ENCODE results near the gene TPP1.
A peak's percentile ranks its signal among the peaks of the same experiment; 100 is the strongest.

TPP1 gene

GRCh38 chr11:6604081-6604626 lies 15.1 kb downstream of the TPP1 start:
- Histone ChIP-seq H3K9me3 (ENCODE audit: control insufficient read depth, low read length) (no peaks in the 10 kb centered on the region), H3K4me1 (ENCODE audit: control insufficient read depth, insufficient read depth, low read length) (peaks cover 37% of the 10 kb centered on the region), H3K27me3 (ENCODE audit: control insufficient read depth, insufficient read depth, low read length) (no peaks in the 10 kb centered on the region), H3K9ac (ENCODE audit: low read length) (peak overlapping the region; percentile 99), H3K36me3 (ENCODE audit: control insufficient read depth, insufficient read depth, low read length) (peaks cover 28% of the 10 kb centered on the region), H3K4me3 (ENCODE audit: low read length) (peak overlapping the region; percentile 98)

GRCh38 chr11:6603287-6604080 lies 15.7 kb downstream of the TPP1 start, which contains the start of the genes ILK and RRP8:
TSS of gene ILK (plus strand) at chr11:6603774. CDS start at chr11:6604272, 498 bp downstream.
TSS of gene RRP8 (minus strand) at chr11:6603616. CDS start at chr11:6603502, 114 bp downstream.
- H3K9me3 ChIP-seq (ENCODE audit: control insufficient read depth, low read length) = no peaks in the 10 kb centered on the region
- H3K4me1 ChIP-seq (ENCODE audit: control insufficient read depth, insufficient read depth, low read length) = peaks cover 41% of the 10 kb centered on the region
- H3K4me3 ChIP-seq (ENCODE audit: low read length) = peak within 1 kb of the TSS; percentile 98
- peaks cover 21% of the 10 kb centered on the region for H3K36me3 ChIP-seq (ENCODE audit: control insufficient read depth, insufficient read depth, low read length)
- no peaks in the 10 kb centered on the region for H3K27me3 ChIP-seq (ENCODE audit: control insufficient read depth, insufficient read depth, low read length)
- peak within 1 kb of the TSS; percentile 99 for H3K9ac ChIP-seq (ENCODE audit: low read length)

- H3K36me3 ChIP-seq (ENCODE audit: control insufficient read depth, insufficient read depth, low read length) = peaks cover 13% of the 10 kb centered on the region
- H3K4me1 ChIP-seq (ENCODE audit: control insufficient read depth, insufficient read depth, low read length) = peaks cover 34% of the 10 kb centered on the region
- H3K4me3 ChIP-seq (ENCODE audit: low read length) = peak overlapping the region; percentile 98
- no peaks in the 10 kb centered on the region for H3K27me3 ChIP-seq (ENCODE audit: control insufficient read depth, insufficient read depth, low read length)
- no peaks in the 10 kb centered on the region for H3K9me3 ChIP-seq (ENCODE audit: control insufficient read depth, low read length)
- peak overlapping the region; percentile 99 for H3K9ac ChIP-seq (ENCODE audit: low read length)
These were observed 16.9 kb downstream of the TPP1 start for GRCh38 chr11:6602096-6602940.

- Histone ChIP-seq H3K27me3 (ENCODE audit: control insufficient read depth, insufficient read depth, low read length) (no peaks in the 10 kb centered on the region), H3K36me3 (ENCODE audit: control insufficient read depth, insufficient read depth, low read length) (peaks cover 13% of the 10 kb centered on the region), H3K4me3 (ENCODE audit: low read length) (no peak overlapping the region), H3K9ac (ENCODE audit: low read length) (no peak overlapping the region), H3K9me3 (ENCODE audit: control insufficient read depth, low read length) (no peaks in the 10 kb centered on the region), H3K4me1 (ENCODE audit: control insufficient read depth, insufficient read depth, low read length) (peaks cover 23% of the 10 kb centered on the region)
These were observed 18.2 kb downstream of the TPP1 start for GRCh38 chr11:6601041-6601461.

- H3K9ac ChIP-seq (ENCODE audit: low read length) = no peak overlapping the region
- no peaks in the 10 kb centered on the region for H3K9me3 ChIP-seq (ENCODE audit: control insufficient read depth, low read length)
- peaks cover 13% of the 10 kb centered on the region for H3K36me3 ChIP-seq (ENCODE audit: control insufficient read depth, insufficient read depth, low read length)
- H3K4me1 ChIP-seq (ENCODE audit: control insufficient read depth, insufficient read depth, low read length) = peaks cover 20% of the 10 kb centered on the region
- H3K4me3 ChIP-seq (ENCODE audit: low read length) = no peak overlapping the region
- no peaks in the 10 kb centered on the region for H3K27me3 ChIP-seq (ENCODE audit: control insufficient read depth, insufficient read depth, low read length)
These were observed 19.3 kb downstream of the TPP1 start for GRCh38 chr11:6599881-6600390.

GRCh38 chr11:6599449-6599848 lies 19.8 kb downstream of the TPP1 start:
- H3K36me3 ChIP-seq (ENCODE audit: control insufficient read depth, insufficient read depth, low read length) = peaks cover 13% of the 10 kb centered on the region
- H3K27me3 ChIP-seq (ENCODE audit: control insufficient read depth, insufficient read depth, low read length) = no peaks in the 10 kb centered on the region
- no peak overlapping the region for H3K9ac ChIP-seq (ENCODE audit: low read length)
- peaks cover 20% of the 10 kb centered on the region for H3K4me1 ChIP-seq (ENCODE audit: control insufficient read depth, insufficient read depth, low read length)
- no peaks in the 10 kb centered on the region for H3K9me3 ChIP-seq (ENCODE audit: control insufficient read depth, low read length)
- no peak overlapping the region for H3K4me3 ChIP-seq (ENCODE audit: low read length)

GRCh38 chr11:6598555-6598954 lies 20.7 kb downstream of the TPP1 start:
- H3K4me1 ChIP-seq (ENCODE audit: control insufficient read depth, insufficient read depth, low read length) = peaks cover 20% of the 10 kb centered on the region
- no peak overlapping the region for H3K9ac ChIP-seq (ENCODE audit: low read length)
- H3K4me3 ChIP-seq (ENCODE audit: low read length) = no peak overlapping the region
- no peaks in the 10 kb centered on the region for H3K27me3 ChIP-seq (ENCODE audit: control insufficient read depth, insufficient read depth, low read length)
- H3K36me3 ChIP-seq (ENCODE audit: control insufficient read depth, insufficient read depth, low read length) = peaks cover 13% of the 10 kb centered on the region
- H3K9me3 ChIP-seq (ENCODE audit: control insufficient read depth, low read length) = no peaks in the 10 kb centered on the region

GRCh38 chr11:6596239-6596877 lies 22.9 kb downstream of the TPP1 start:
- Histone ChIP-seq H3K9ac (ENCODE audit: low read length) (no peak overlapping the region), H3K4me3 (ENCODE audit: low read length) (no peak overlapping the region), H3K4me1 (ENCODE audit: control insufficient read depth, insufficient read depth, low read length) (peaks cover 5% of the 10 kb centered on the region), H3K27me3 (ENCODE audit: control insufficient read depth, insufficient read depth, low read length) (no peaks in the 10 kb centered on the region), H3K36me3 (ENCODE audit: control insufficient read depth, insufficient read depth, low read length) (peaks cover 19% of the 10 kb centered on the region), H3K9me3 (ENCODE audit: control insufficient read depth, low read length) (no peaks in the 10 kb centered on the region)

GRCh38 chr11:6594142-6594768 lies 25.0 kb downstream of the TPP1 start:
- Histone ChIP-seq H3K9ac (ENCODE audit: low read length) (no peak overlapping the region), H3K4me3 (ENCODE audit: low read length) (no peak overlapping the region), H3K36me3 (ENCODE audit: control insufficient read depth, insufficient read depth, low read length) (peaks cover 6% of the 10 kb centered on the region)

GRCh38 chr11:6588018-6588417 lies 31.2 kb downstream of the TPP1 start:
- no peak overlapping the region for H3K4me3 ChIP-seq (ENCODE audit: low read length)
- no peak overlapping the region for H3K9ac ChIP-seq (ENCODE audit: low read length)
- peaks cover 1% of the 10 kb centered on the region for H3K36me3 ChIP-seq (ENCODE audit: control insufficient read depth, insufficient read depth, low read length)
- no peaks in the 10 kb centered on the region for H3K27me3 ChIP-seq (ENCODE audit: control insufficient read depth, insufficient read depth, low read length)
- no peaks in the 10 kb centered on the region for H3K4me1 ChIP-seq (ENCODE audit: control insufficient read depth, insufficient read depth, low read length)
- no peaks in the 10 kb centered on the region for H3K9me3 ChIP-seq (ENCODE audit: control insufficient read depth, low read length)

More at GRCh38 chr11:6594142-6594768, 25.0 kb downstream of the TPP1 start:
- Histone ChIP-seq H3K27me3 (ENCODE audit: control insufficient read depth, insufficient read depth, low read length) (no peaks in the 10 kb centered on the region), H3K4me1 (ENCODE audit: control insufficient read depth, insufficient read depth, low read length) (peaks cover 5% of the 10 kb centered on the region), H3K9me3 (ENCODE audit: control insufficient read depth, low read length) (no peaks in the 10 kb centered on the region)

- Histone ChIP-seq H3K36me3 (ENCODE audit: control insufficient read depth, insufficient read depth, low read length) (no peaks in the 10 kb centered on the region), H3K9ac (ENCODE audit: low read length) (no peak overlapping the region)
These were observed 31.8 kb downstream of the TPP1 start for GRCh38 chr11:6587360-6587953.

More at GRCh38 chr11:6587360-6587953, 31.8 kb downstream of the TPP1 start:
- Histone ChIP-seq H3K4me1 (ENCODE audit: control insufficient read depth, insufficient read depth, low read length) (no peaks in the 10 kb centered on the region), H3K27me3 (ENCODE audit: control insufficient read depth, insufficient read depth, low read length) (no peaks in the 10 kb centered on the region), H3K9me3 (ENCODE audit: control insufficient read depth, low read length) (no peaks in the 10 kb centered on the region), H3K4me3 (ENCODE audit: low read length) (no peak overlapping the region)
